ENCODE results near the gene OGFR.

DNA sequence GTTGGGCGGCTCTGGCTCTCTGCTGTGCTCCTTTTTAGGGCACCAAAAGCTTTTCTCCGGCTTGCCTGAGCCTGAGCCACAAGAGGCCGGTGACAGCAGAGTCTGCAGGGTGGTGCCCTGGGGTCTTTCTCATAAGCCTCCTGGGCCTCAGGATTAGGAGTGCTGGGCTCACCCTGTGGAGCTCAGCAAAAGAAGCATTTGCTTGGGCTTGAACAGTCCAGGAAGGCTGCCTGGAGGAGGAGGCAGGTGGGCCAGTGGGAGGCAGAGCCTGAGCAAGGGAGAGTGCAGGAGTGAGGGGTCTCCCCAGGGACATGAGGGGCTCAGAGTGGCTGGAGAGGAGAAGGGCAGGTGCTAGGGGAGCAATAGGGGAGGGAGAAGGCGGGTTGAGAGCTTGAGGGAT, 41.2 kb upstream of the OGFR start:
- TF ChIP-seq, protein P1, sequence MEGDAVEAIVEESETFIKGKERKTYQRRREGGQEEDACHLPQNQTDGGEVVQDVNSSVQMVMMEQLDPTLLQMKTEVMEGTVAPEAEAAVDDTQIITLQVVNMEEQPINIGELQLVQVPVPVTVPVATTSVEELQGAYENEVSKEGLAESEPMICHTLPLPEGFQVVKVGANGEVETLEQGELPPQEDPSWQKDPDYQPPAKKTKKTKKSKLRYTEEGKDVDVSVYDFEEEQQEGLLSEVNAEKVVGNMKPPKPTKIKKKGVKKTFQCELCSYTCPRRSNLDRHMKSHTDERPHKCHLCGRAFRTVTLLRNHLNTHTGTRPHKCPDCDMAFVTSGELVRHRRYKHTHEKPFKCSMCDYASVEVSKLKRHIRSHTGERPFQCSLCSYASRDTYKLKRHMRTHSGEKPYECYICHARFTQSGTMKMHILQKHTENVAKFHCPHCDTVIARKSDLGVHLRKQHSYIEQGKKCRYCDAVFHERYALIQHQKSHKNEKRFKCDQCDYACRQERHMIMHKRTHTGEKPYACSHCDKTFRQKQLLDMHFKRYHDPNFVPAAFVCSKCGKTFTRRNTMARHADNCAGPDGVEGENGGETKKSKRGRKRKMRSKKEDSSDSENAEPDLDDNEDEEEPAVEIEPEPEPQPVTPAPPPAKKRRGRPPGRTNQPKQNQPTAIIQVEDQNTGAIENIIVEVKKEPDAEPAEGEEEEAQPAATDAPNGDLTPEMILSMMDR (IDR thresholded peaks at IDR 0.05): no peak
- no peak for TF ChIP-seq EP300 (IDR thresholded peaks at IDR 0.05)
